ENCODE measurements around the gene OOEP.

OOEP gene

GRCh38 chr6:73364549-73364948 lies 5.1 kb downstream of the OOEP start:
- no peak for DNase-seq (ENCODE audit: low read depth in 2 of 2)

- no peak for DNase-seq (ENCODE audit: low read depth in 2 of 2)
These were observed 5.6 kb downstream of the OOEP start for GRCh38 chr6:73364121-73364520.

DNA sequence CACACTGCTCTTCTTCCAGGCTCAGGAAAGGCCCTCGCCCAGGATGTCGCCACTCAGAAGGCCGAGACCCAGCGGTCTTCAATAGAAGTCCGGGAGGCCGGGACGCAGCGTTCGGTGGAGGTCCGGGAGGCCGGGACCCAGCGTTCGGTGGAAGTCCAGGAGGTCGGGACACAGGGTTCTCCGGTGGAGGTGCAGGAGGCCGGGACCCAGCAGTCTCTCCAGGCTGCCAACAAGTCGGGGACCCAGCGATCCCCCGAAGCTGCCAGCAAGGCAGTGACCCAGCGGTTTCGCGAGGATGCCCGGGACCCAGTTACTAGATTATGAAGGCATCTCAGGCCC lies 6.2 kb downstream of the OOEP start:
- DNase-seq (ENCODE audit: low read depth in 2 of 2) = no peak

DNA sequence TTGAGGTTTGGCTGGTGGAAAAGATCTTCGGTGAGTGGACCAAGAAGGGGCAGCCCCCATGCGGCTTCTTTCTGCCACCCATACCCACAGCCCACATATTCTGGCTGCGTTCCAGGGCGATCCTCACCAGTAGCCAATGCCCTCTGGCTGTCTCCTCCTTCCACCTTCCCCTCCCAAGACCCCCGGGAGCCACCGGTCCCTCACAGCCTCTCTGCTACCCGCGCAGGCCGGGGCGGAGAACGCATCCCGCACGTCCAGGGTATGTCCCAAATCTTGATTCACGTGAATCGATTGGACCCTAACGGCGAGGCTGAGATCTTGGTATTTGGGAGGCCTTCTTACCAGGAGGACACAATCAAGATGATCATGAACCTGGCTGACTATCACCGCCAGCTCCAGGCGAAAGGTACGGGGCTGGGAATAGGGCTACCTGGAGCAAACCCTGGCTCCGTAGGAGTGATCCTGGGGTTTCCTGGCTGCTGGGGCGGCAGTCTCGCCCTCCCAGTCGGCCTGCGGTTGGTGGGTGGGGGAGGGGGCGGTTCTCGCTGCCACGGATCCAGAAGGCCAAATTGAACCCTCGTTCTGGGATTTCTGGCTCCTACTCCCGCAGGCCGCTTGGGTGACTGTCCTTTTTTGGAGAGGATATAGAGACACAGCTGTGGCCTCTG lies 6.7 kb downstream of the OOEP start:
- DNase-seq (ENCODE audit: low read depth in 2 of 2) = no peak

DNA sequence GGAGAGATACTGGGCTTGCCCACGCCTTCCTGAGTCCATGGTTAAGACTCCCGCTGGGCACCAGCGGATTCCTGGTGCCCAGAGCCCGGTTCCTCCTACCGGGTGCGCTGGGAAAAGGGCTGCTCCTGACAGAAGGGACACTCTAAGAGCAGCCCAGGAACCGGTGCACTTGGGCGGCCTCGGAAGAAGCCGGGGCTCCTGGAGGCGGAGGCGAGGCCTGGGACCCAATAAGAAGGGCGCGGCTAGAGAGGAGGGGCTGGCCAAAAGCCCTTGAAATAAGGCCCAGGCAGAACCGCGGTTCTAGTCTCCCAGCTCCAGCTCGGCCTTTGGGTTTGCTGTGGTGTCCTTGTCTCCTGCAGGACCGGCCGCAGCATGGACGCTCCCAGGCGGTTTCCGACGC lies 7.3 kb downstream of the OOEP start, which contains the start of gene KHDC3L:
TSS of gene KHDC3L (plus strand) at position 301 of the 400 bp plus-strand sequence. CDS start at position 373, 72 bp downstream.
- DNase-seq (ENCODE audit: low read depth in 2 of 2) = no peak

DNA sequence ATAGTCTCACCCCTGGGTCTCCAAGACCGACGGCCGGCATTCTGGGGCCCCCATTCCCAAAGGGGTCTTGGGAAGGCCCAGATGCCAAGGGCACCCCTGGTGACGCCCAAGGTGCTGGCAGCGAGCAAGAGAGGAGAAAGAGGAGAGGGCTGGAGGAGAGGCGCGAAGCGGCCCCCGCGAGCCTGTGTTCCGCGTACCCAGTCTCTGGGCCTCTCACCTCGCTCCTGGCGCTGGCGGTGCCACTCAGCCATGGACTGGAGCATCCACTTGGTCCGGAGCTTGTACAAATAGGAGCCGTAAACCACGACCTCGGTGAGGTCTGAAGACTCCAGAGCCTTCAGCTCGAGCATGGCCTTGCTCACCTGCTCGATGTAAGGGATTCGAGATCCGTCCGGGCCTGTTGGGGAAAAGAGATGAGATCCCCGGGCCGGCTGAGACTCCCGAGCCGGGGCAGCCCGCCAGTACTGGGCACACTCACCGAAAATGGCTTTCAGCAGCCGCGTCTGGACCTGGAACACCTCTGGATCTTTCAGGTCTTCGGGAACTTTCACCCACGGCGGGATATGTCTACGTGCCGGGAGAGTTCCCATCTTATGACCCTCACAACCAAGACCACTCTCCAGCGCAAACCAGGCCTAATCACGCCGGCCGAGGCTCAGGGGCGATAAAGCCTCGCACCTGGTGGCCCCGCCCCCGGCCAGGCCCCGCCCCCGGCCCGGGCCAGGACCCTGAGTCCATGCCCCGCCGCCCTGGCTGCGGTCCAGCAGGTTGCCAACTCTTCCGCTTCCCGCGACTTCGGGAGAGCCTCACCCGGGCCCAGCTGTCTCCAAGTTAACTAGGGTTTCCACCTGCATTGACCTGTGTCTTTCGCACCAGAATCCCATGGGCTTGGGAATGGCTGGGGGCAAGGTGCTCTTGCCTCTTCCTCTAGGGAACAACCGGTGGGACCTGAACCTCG lies 15.8 kb downstream of the OOEP start, which contains the start of gene DPPA5:
TSS of gene DPPA5 (minus strand) at position 641 of the 958 bp plus-strand sequence. CDS start at position 590, 51 bp downstream.
- DNase-seq (ENCODE audit: low read depth in 2 of 2) = no peak

GRCh38 chr6:73349311-73349710 lies 20.4 kb downstream of the OOEP start:
- no peak for DNase-seq (ENCODE audit: low read depth in 2 of 2)

- no peak for DNase-seq (ENCODE audit: low read depth in 2 of 2)
These were observed 21.0 kb downstream of the OOEP start for GRCh38 chr6:73348550-73349204.

GRCh38 chr6:73343164-73343563 lies 26.5 kb downstream of the OOEP start:
- DNase-seq (ENCODE audit: low read depth in 2 of 2) = no peak

DNA sequence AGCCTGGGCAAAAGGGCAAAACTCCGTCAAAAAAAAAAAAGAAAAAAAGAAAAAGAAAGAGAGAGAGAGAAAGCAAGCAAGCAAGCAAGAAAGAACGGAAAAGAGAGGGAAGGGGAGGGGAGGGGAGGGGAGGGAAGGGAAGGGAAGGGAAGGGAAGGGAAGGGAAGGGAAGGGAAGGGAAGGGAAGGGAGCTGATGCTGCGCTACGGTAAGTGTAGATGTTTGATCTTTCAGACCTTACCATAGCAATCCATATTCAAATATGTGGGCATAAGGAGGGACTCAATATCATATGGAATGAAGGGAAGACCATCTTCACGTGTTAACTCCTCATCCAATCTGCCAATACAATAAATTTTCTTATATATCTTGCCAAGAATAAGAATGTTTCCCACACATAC lies 27.5 kb downstream of the OOEP start:
- DNase-seq (ENCODE audit: low read depth in 2 of 2) = no peak

GRCh38 chr6:73341335-73341734 lies 28.4 kb downstream of the OOEP start:
- DNase-seq (ENCODE audit: low read depth in 2 of 2) = no peak

DNA sequence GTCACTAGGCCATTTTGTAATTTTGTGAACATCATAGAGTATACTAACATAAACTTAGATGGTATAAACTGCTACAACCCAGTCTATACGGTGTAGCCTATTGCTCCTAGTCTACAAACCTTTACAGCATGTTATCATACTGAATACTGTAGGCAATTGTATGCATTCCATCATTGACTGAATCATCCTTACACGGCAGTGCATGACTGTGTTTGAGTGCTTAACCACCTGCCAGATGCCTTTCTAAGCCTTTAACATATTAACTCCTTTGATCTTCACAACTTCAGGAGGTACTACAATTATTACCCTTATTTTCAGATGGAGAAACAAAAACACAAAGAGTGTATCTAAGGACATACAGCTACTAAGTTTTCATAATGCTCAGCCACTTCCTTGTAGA lies 29.6 kb downstream of the OOEP start:
- DNase-seq (ENCODE audit: low read depth in 2 of 2) = no peak

DNA sequence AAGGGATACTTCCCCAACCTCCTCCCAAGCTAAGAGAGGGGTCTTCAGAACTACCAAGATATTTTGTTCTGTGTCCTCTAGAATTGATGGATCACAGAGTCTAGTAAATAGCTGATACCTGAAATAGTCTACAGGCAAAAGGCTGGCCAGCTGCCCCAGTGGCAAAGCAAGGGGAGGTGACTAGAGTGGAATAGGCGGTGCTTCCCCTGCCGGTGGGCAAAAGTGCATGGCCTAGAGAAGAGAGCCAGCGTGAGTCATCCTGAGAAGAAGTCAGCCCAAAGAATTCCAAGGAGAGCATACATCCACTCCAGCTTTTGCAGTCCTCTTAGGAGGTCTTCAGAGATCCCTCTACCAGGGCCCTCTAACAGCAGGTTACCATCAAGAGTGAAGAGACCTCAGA lies 30.4 kb downstream of the OOEP start:
- no peak for DNase-seq (ENCODE audit: low read depth in 2 of 2)

GRCh38 chr6:73329201-73329600 lies 40.5 kb downstream of the OOEP start:
- no peak for DNase-seq (ENCODE audit: low read depth in 2 of 2)

GRCh38 chr6:73328790-73329189 lies 40.9 kb downstream of the OOEP start:
- no peak for DNase-seq (ENCODE audit: low read depth in 2 of 2)

DNA sequence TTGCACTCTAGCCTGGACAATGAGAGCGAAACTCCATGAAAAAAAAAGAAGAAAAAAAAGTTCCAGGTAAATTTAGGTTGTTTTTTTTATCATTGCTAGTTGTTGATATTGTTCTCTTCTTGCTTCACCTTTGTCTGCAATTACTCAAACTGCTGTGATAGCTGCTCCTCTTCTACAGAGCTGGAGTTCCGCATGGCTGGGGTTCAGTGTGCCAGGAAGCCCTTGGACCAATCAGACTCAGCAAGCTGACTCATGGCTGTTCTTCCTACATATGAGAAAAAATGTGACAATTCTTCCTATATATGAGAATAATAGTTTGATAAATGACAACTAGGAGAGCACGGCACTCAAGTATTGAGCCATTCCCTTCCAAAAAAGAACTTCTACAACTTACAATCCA lies 44.0 kb downstream of the OOEP start:
- no peak for DNase-seq (ENCODE audit: low read depth in 2 of 2)

- DNase-seq (ENCODE audit: low read depth in 2 of 2) = no peak
These were observed 46.4 kb downstream of the OOEP start for GRCh38 chr6:73323323-73323722.
